ENCODE measurements around the gene MEIS1.

Gene MEIS1

GRCh38 chr2:66572391-66572790, 137.5 kb downstream of the MEIS1 start:
- TF ChIP-seq CTCF (IDR thresholded peaks at IDR 0.05; ENCODE audit: unreplicated experiment in 3 of 3) = no peak
- H3K9me3 Mint-ChIP-seq = no peaks in the 10 kb centered on the region
- peaks cover 71% of the 10 kb centered on the region for H3K4me1 Mint-ChIP-seq
- peaks cover 38% of the 10 kb centered on the region for H3K27me3 Mint-ChIP-seq (ENCODE audit: low read depth)
- peak overlapping the region in 1 of 3 experiments; percentile 56 for H3K4me3 Mint-ChIP-seq
- peak overlapping the region; percentile 62 to 86 (median 68) for H3K27ac Mint-ChIP-seq
- peaks cover 37% of the 10 kb centered on the region for H3K36me3 Mint-ChIP-seq (ENCODE audit: low read depth)

DNA sequence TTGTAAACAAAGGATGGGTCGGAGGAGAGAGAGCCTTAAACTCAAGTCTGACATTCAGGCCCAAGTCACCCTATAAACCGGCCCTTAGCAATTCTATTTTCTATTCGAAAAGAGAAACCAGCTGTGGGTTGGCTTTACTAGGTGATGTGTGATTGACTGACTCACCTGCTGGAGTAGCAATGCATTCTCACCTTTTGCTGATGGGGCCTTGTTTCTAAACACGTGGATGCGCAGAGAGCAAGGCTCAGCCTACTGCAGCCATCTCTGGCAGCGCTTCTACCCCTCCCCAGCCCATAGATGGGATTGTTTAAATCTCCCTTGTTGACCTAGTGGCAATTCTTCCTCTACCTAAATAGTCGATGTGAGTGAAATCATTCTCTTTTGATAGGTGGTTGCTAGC, 138.5 kb downstream of the MEIS1 start:
- Mint-ChIP-seq H3K4me1 (peaks cover 69% of the 10 kb centered on the region), H3K27ac (peak overlapping the region in 1 of 3 experiments; percentile 92), H3K9me3 (no peaks in the 10 kb centered on the region), H3K27me3 (ENCODE audit: low read depth) (peaks cover 46% of the 10 kb centered on the region), H3K4me3 (peak overlapping the region; percentile 54 to 82 (median 74)), H3K36me3 (ENCODE audit: low read depth) (peaks cover 32% of the 10 kb centered on the region)
- TF ChIP-seq CTCF (IDR thresholded peaks at IDR 0.05; ENCODE audit: unreplicated experiment in 3 of 3) = no peak

DNA sequence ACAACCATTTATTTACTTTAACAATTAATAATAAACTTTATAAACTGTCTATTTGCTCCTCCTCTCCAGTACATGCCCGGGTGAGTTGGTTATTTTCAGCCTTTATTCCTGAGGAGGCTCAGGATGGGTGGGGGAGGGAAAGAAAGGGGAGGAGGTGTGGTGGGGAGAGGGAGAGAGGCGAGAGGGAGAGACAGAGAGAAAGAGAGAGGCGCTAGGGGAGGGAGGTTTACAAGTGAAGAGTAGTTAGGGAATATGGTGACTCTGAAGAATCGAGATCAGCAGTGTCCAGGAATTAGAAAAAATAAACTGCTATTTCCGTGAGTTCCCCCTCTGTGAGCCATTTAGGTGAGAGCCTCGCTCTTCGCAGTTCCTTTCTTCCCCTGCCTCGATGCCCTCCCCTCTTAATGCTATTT, 138.9 kb downstream of the MEIS1 start:
- Mint-ChIP-seq H3K4me1 (peaks cover 69% of the 10 kb centered on the region), H3K9me3 (no peaks in the 10 kb centered on the region), H3K4me3 (peak overlapping the region; percentile 68 to 82 (median 74)), H3K27ac (peak overlapping the region in 1 of 3 experiments; percentile 92), H3K36me3 (ENCODE audit: low read depth) (peaks cover 28% of the 10 kb centered on the region), H3K27me3 (ENCODE audit: low read depth) (peaks cover 46% of the 10 kb centered on the region)
- no peak for TF ChIP-seq CTCF (IDR thresholded peaks at IDR 0.05; ENCODE audit: unreplicated experiment in 3 of 3)

DNA sequence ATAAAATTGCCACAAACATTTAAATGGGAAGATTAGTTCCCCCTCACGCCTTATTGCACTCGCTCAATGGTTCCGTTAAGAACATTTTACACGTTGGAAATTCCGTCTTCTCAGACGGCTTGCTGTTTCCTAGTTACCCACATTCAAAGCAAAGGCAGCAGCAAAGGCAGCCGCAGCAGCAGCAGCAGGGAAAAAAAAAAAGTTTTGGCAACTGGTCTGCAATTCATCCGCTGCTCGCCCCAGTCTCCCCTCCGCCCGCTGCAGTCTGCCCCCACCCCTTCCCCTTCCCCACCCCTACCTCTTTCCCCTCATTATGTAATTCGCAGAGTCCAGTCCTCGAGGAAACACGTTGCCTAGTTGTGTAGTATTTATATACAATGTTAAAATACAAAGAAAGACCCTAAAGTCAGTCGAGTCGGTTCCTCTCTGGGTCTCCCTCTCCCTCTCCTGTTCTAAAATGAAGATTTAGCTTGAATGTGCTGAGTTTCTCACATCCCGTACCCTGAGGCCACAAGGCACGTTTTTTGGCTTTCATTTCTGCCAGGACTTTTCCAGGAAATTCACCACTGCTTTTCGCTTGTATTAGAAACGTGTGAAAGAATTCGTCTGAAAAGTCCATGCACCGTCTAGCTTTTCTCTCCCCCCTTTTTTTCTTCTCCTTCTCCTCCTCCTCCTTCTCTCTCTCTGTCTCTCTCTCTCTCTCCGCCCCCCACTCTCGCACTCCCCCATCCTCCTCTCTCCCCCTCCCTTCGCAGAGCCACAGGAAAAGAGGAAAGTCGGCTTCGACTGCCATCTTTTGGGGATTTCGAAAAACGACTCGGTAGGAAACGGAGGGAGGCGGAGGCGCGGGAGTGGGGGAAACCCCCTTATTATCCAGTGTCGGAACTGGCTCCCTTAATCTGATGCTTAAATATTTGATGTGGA, 140.0 kb downstream of the MEIS1 start:
- Mint-ChIP-seq H3K27me3 (ENCODE audit: low read depth) (peaks cover 56% of the 10 kb centered on the region), H3K27ac (peak overlapping the region in 1 of 3 experiments; percentile 98), H3K36me3 (ENCODE audit: low read depth) (peaks cover 17% of the 10 kb centered on the region), H3K4me1 (peaks cover 67% of the 10 kb centered on the region), H3K4me3 (peak overlapping the region; percentile 89 to 94 (median 94)), H3K9me3 (no peaks in the 10 kb centered on the region)
- TF ChIP-seq CTCF (IDR thresholded peaks at IDR 0.05; ENCODE audit: unreplicated experiment in 3 of 3) = peak; percentile 52 to 60 (median 54)

DNA sequence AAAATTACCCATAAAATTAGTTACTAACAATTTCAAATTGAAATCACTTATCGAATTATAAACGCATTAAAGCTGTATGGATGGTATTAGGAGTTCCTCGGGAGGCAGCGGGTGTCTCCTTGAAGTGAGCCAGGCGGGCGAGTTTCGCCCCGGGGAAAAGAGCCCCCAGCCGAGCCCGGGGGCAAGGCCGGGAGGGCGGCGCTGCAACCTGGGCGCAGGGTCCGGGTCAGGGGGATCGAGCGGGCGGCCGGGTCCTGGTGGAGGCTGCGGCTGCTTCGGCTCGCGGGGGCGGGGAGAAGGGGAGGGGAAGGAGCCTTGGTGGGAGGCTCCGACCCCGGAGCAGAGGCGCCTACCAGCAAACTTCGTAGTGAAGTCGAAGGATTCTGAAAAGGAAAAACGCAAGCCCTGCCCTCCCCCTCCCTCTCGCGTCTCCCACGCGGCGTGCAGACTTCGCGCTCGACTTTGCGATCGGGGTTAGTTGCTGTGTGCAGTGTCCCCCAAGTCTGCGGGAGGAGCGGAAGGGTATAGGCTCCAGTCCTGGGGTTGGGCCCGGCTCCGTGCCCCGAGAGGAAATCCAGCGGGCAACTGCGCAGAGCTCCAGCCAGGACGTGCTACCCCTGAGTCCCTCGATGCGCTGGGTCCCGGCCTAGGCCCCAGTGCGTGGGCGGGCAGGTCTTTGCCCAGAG, 140.8 kb downstream of the MEIS1 start:
- H3K27ac Mint-ChIP-seq = peak overlapping the region in 1 of 3 experiments; percentile 98
- H3K27me3 Mint-ChIP-seq (ENCODE audit: low read depth) = peaks cover 56% of the 10 kb centered on the region
- TF ChIP-seq CTCF (IDR thresholded peaks at IDR 0.05; ENCODE audit: unreplicated experiment in 3 of 3) = no peak
- peaks cover 62% of the 10 kb centered on the region for H3K4me1 Mint-ChIP-seq
- H3K36me3 Mint-ChIP-seq (ENCODE audit: low read depth) = peaks cover 14% of the 10 kb centered on the region
- peak overlapping the region; percentile 89 to 94 (median 94) for H3K4me3 Mint-ChIP-seq
- H3K9me3 Mint-ChIP-seq = no peaks in the 10 kb centered on the region
